ENCODE results near the gene LRMDA.

DNA sequence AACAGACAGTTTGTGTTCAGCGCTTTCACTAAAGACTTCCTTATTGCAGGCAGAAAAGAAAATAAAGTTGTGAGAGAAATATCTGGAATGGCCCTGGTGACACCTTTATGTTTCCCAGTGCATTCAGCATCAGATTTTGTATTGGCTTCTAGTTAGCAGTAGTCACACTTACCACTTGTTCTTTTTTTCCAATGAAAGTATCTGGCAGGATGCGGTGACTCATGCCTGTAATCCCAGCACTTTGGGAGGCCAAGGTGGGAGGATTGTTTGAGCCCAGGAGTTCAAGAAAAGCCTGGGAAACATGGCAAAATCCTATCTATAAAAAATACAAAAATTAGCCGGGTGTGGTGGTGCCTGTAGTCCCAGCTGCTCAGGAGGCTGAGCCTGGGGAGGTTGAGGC lies 649.6 kb downstream of the LRMDA start:
- TF ChIP-seq, protein P1, sequence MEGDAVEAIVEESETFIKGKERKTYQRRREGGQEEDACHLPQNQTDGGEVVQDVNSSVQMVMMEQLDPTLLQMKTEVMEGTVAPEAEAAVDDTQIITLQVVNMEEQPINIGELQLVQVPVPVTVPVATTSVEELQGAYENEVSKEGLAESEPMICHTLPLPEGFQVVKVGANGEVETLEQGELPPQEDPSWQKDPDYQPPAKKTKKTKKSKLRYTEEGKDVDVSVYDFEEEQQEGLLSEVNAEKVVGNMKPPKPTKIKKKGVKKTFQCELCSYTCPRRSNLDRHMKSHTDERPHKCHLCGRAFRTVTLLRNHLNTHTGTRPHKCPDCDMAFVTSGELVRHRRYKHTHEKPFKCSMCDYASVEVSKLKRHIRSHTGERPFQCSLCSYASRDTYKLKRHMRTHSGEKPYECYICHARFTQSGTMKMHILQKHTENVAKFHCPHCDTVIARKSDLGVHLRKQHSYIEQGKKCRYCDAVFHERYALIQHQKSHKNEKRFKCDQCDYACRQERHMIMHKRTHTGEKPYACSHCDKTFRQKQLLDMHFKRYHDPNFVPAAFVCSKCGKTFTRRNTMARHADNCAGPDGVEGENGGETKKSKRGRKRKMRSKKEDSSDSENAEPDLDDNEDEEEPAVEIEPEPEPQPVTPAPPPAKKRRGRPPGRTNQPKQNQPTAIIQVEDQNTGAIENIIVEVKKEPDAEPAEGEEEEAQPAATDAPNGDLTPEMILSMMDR (IDR thresholded peaks at IDR 0.05): no peak
- TF ChIP-seq POLR2AphosphoS5 (IDR thresholded peaks at IDR 0.05) (no peak), EP300 (IDR thresholded peaks at IDR 0.05; ENCODE audit: low read depth) (no peak), POLR2A (IDR thresholded peaks at IDR 0.05) (no peak)

All from transverse colon (tissue), 4 donors.